OCI-LY7 (cell line): ENCODE results near the gene NOXO1. TPM values are rescaled to one million over a fixed set of nuclear protein-coding genes. Genes with fewer than 3 reads are reported as not detected.

Source experiments
- BruUV-seq: library from RNA; stranded (reverse); fragments of 400-500 nt; replicated peaks from 2 replicates; lab custom pipeline; 2021; lab: Mats Ljungman, UMichigan
- CTCF ChIA-PET: fragments of 300-600 bp; sonication (Branson Sonifier 250); formaldehyde crosslinking; loops from one replicate; lab custom pipeline; 2022; ENCODE audit warnings: antibody characterized with exemption; ENCODE audit not compliant: unreplicated experiment; lab: Charles Lee
- POLR2A ChIA-PET: fragments of 300-600 bp; sonication (Branson Sonifier 250); formaldehyde crosslinking; loops from one replicate; lab custom pipeline; 2022; ENCODE audit warnings: antibody characterized with exemption; lab: Charles Lee
- DNase-seq: peaks from one replicate; pipeline ENCODE4 v3.0.0-alpha.2; 2015; ENCODE audit warnings: low spot score
- H2AFZ ChIP-seq: fragments of 200-600 bp; sonication (generic), shearing (Covaris generic); 2 replicates; pipeline ENCODE4 v1.6.1; 2014; ENCODE audit warnings: mild to moderate bottlenecking, antibody characterized with exemption, low read length, moderate library complexity
- H3K27ac ChIP-seq: fragments of 200-600 bp; sonication (generic); 2 replicates; pipeline ENCODE4 v1.5.1; 2014; ENCODE audit warnings: mixed run types, low read depth, mild to moderate bottlenecking, moderate library complexity, low read length, inconsistent platforms; ENCODE audit not compliant: poor library complexity, severe bottlenecking
- H3K36me3 ChIP-seq: fragments of 200-600 bp; sonication (generic); 2 replicates; pipeline ENCODE4 v1.6.1; 2014; ENCODE audit warnings: mild to moderate bottlenecking, antibody characterized with exemption, low read length, moderate library complexity, mixed read lengths; ENCODE audit not compliant: insufficient read depth
- H3K4me1 ChIP-seq: fragments of 200-600 bp; sonication (generic); 2 replicates; pipeline ENCODE4 v1.5.1; 2014; ENCODE audit warnings: mild to moderate bottlenecking, low read length; ENCODE audit not compliant: insufficient read depth, poor library complexity, severe bottlenecking
- H3K4me2 ChIP-seq: fragments of 200-600 bp; sonication (generic); 2 replicates; pipeline ENCODE4 v1.6.1; 2014; ENCODE audit warnings: mild to moderate bottlenecking, low read length
- H3K4me3 ChIP-seq: fragments of 200-600 bp; sonication (generic); 2 replicates; pipeline ENCODE4 v1.5.1; 2014; ENCODE audit warnings: mild to moderate bottlenecking, low read depth, low read length; ENCODE audit not compliant: poor library complexity, severe bottlenecking
- H3K79me2 ChIP-seq: fragments of 200-600 bp; sonication (generic); 2 replicates; pipeline ENCODE4 v1.6.1; 2016; ENCODE audit warnings: low read depth, mild to moderate bottlenecking, low read length, moderate library complexity, mixed read lengths; ENCODE audit not compliant: insufficient read depth
- H3K9me2 ChIP-seq: fragments of 200-600 bp; sonication (generic); 2 replicates; pipeline ENCODE4 v1.6.1; 2016; ENCODE audit warnings: mild to moderate bottlenecking, low read length, mixed read lengths; ENCODE audit not compliant: insufficient read depth
- H3K9me3 ChIP-seq: fragments of 200-600 bp; sonication (generic); 2 replicates; pipeline ENCODE4 v1.6.1; 2014; ENCODE audit warnings: mild to moderate bottlenecking, mixed run types, low read length, mixed read lengths
- H4K20me1 ChIP-seq: fragments of 200-600 bp; sonication (generic); 2 replicates; pipeline ENCODE4 v1.6.1; 2014; ENCODE audit warnings: mild to moderate bottlenecking, antibody characterized with exemption, low read length, moderate library complexity, mixed read lengths; ENCODE audit not compliant: insufficient read depth
- CTCF ChIP-seq: fragments of 200-600 bp; sonication (generic); conservative IDR thresholded peaks from 2 replicates; pipeline ENCODE4 v1.5.1; 2014; ENCODE audit warnings: mild to moderate bottlenecking, antibody characterized with exemption, low read length, moderate library complexity, mixed read lengths
- EZH2phosphoT487 ChIP-seq: fragments of 200-600 bp; sonication (generic); IDR thresholded peaks from 2 replicates; pipeline ENCODE4 v1.6.1; 2018; ENCODE audit warnings: low read depth, borderline replicate concordance, mild to moderate bottlenecking, mixed run types, antibody characterized with exemption, low read length, moderate library complexity, mixed read lengths
- intact Hi-C: fragments of 100-400 bp; cut with micrococcal nuclease; formaldehyde crosslinking; loops from one replicate; pipeline ENCODE4 v1.10.0; 2022; ENCODE audit not compliant: unreplicated experiment
- total RNA-seq, 2 experiments: library from RNA; depleted of rRNA in 1 of 2; stranded (reverse); fragments of >200 nt in 1 of 2; shearing (Covaris generic) in 1 of 2; gene quantifications; 2 replicates each; pipeline ENCODE4 v1.2.3, GENCODE V29; 2014 to 2022

NOXO1 gene
- total RNA-seq, 2 experiments from 2014 or later = 0.22 to 0.30 TPM

GRCh38 chr16:2006317-2006716 lies 25.0 kb upstream of the NOXO1 start:
- Histone ChIP-seq H4K20me1 (peaks cover 10% of the 10 kb centered on the region), H3K4me3 (no peak overlapping the region), H3K4me2 (no peak overlapping the region), H3K79me2 (peaks cover 42% of the 10 kb centered on the region), H3K9me2 (no peaks in the 10 kb centered on the region), H2AFZ (no peak overlapping the region), H3K4me1 (peaks cover 36% of the 10 kb centered on the region), H3K36me3 (peaks cover 39% of the 10 kb centered on the region), H3K9me3 (no peaks in the 10 kb centered on the region), H3K27ac (no peak overlapping the region)
- no peak for TF ChIP-seq EZH2phosphoT487
- no peak for TF ChIP-seq CTCF
- no TSS peak for BruUV-seq
- ChIA-PET POLR2A (no interaction called here), CTCF (no interaction called here)
- intact Hi-C loops = no loop called here
- no peak for DNase-seq

GRCh38 chr16:2005646-2006045 lies 24.4 kb upstream of the NOXO1 start:
- H3K27ac ChIP-seq = no peak overlapping the region
- H3K4me2 ChIP-seq = no peak overlapping the region
- no peak for TF ChIP-seq CTCF
- TF ChIP-seq EZH2phosphoT487 = no peak
- no peak for DNase-seq
- H3K79me2 ChIP-seq = peaks cover 41% of the 10 kb centered on the region
- H4K20me1 ChIP-seq = peaks cover 10% of the 10 kb centered on the region
- peaks cover 33% of the 10 kb centered on the region for H3K4me1 ChIP-seq
- no peak overlapping the region for H2AFZ ChIP-seq
- POLR2A ChIA-PET = no interaction called here
- H3K9me3 ChIP-seq = no peaks in the 10 kb centered on the region
- intact Hi-C loops = no loop called here
- no peaks in the 10 kb centered on the region for H3K9me2 ChIP-seq
- BruUV-seq = no TSS peak
- H3K4me3 ChIP-seq = no peak overlapping the region
- peaks cover 46% of the 10 kb centered on the region for H3K36me3 ChIP-seq
- CTCF ChIA-PET = no interaction called here

- ChIA-PET CTCF (no interaction called here), POLR2A (interaction anchor here (1.3 kb wide), 1 partner anchor 151 kb away, joined by 4 read pairs; the partner anchor contains the start of gene TRAF7)
- no peak overlapping the region for H3K27ac ChIP-seq
- BruUV-seq = no TSS peak
- H3K36me3 ChIP-seq = peaks cover 53% of the 10 kb centered on the region
- intact Hi-C loops = no loop called here
- no peaks in the 10 kb centered on the region for H3K9me2 ChIP-seq
- H3K4me3 ChIP-seq = no peak overlapping the region
- DNase-seq = no peak
- H3K4me1 ChIP-seq = peaks cover 29% of the 10 kb centered on the region
- peak overlapping the region; percentile 26; the same call in 1 of the 2 replicates for H3K4me2 ChIP-seq
- H3K9me3 ChIP-seq = no peaks in the 10 kb centered on the region
- H2AFZ ChIP-seq = no peak overlapping the region
- TF ChIP-seq CTCF (no peak), EZH2phosphoT487 (no peak)
- H3K79me2 ChIP-seq = peaks cover 34% of the 10 kb centered on the region
- peaks cover 10% of the 10 kb centered on the region for H4K20me1 ChIP-seq
These were observed 23.7 kb upstream of the NOXO1 start for GRCh38 chr16:2004795-2005517.
